NCI-H1436 treated with DMSO at 0.1 percent for 48 hours (cell line): ENCODE measurements around the gene LTBP4.
"Not testable (repeated sequence)": the region's sequence is repeated elsewhere in the genome, so short reads cannot be mapped to it uniquely, and the experiment has no call there.

Experiments used
- DNase-seq: peaks from one replicate; lab custom pipeline; 2025; lab: John Stamatoyannopoulos, UW

Gene LTBP4

GRCh38 chr19:40629346-40629745, 28.2 kb downstream of the LTBP4 start:
- DNase-seq: no peak

- no peak for DNase-seq
These were observed 29.5 kb downstream of the LTBP4 start for GRCh38 chr19:40630571-40631160.

- no peak for DNase-seq
These were observed 31.3 kb downstream of the LTBP4 start for GRCh38 chr19:40632311-40633036.

- no peak for DNase-seq
These were observed 32.0 kb downstream of the LTBP4 start for GRCh38 chr19:40633207-40633606.

GRCh38 chr19:40638327-40638726, 37.2 kb downstream of the LTBP4 start:
- DNase-seq: no peak

- DNase-seq: no peak
These were observed 38.4 kb downstream of the LTBP4 start for GRCh38 chr19:40639638-40639982.

- no peak for DNase-seq
These were observed 39.6 kb downstream of the LTBP4 start for GRCh38 chr19:40640744-40641143.

GRCh38 chr19:40641281-40641680, 40.1 kb downstream of the LTBP4 start:
- DNase-seq: no peak

- no peak for DNase-seq
These were observed 41.0 kb downstream of the LTBP4 start for GRCh38 chr19:40642051-40642706.

- DNase-seq: no peak
These were observed 41.7 kb downstream of the LTBP4 start for GRCh38 chr19:40642757-40643305.

GRCh38 chr19:40646743-40647254, 45.6 kb downstream of the LTBP4 start:
- no peak for DNase-seq

- peak; percentile 18 for DNase-seq
These were observed 48.9 kb downstream of the LTBP4 start for GRCh38 chr19:40649903-40650675.

GRCh38 chr19:40650749-40651305, 49.7 kb downstream of the LTBP4 start:
- no peak for DNase-seq

GRCh38 chr19:40652303-40652702, 51.1 kb downstream of the LTBP4 start:
- DNase-seq: not testable (repeated sequence)

GRCh38 chr19:40655684-40656083, 54.5 kb downstream of the LTBP4 start:
- not testable (repeated sequence) for DNase-seq

- no peak for DNase-seq
These were observed 56.9 kb downstream of the LTBP4 start for GRCh38 chr19:40658031-40658430.

GRCh38 chr19:40659116-40659515, 57.9 kb downstream of the LTBP4 start:
- DNase-seq: no peak

- no peak for DNase-seq
These were observed 58.4 kb downstream of the LTBP4 start for GRCh38 chr19:40659566-40659965.

GRCh38 chr19:40661616-40662015, 60.4 kb downstream of the LTBP4 start:
- DNase-seq: no peak

GRCh38 chr19:40662925-40663694, 61.9 kb downstream of the LTBP4 start:
- no peak for DNase-seq
